HEK293 (cell line): ENCODE results near the gene DIDO1.

Source experiments
- GLIS1 ChIP-seq: fragments of 450-650 bp; formaldehyde crosslinking; IDR thresholded peaks from 2 replicates; pipeline ENCODE4 v1.5.1; 2016; ENCODE audit warnings: missing biosample characterization, missing genetic modification characterization
- KLF1 ChIP-seq: fragments of 450-650 bp; formaldehyde crosslinking; IDR thresholded peaks from 2 replicates; pipeline ENCODE4 v1.5.1; 2016; ENCODE audit warnings: missing biosample characterization, missing genetic modification characterization
- KLF10 ChIP-seq: fragments of 450-650 bp; IDR thresholded peaks from 2 replicates; pipeline ENCODE4 v1.5.1; 2018; ENCODE audit warnings: missing biosample characterization, mild to moderate bottlenecking, missing genetic modification characterization
- PRDM1 ChIP-seq: fragments of 450-650 bp; formaldehyde crosslinking; IDR thresholded peaks from 2 replicates; pipeline ENCODE4; 2016; ENCODE audit warnings: missing biosample characterization, missing genetic modification characterization
- PRDM2 ChIP-seq: fragments of 450-650 bp; formaldehyde crosslinking; IDR thresholded peaks from 2 replicates; pipeline ENCODE4 v1.5.1; 2016; ENCODE audit warnings: missing biosample characterization, missing genetic modification characterization, borderline replicate concordance
- PRDM4 ChIP-seq: fragments of 450-650 bp; formaldehyde crosslinking; IDR thresholded peaks from 2 replicates; pipeline ENCODE4 v1.5.1; 2017; ENCODE audit warnings: missing biosample characterization, missing genetic modification characterization
- ZBTB11 ChIP-seq: fragments of 450-650 bp; formaldehyde crosslinking; conservative IDR thresholded peaks from 2 replicates; pipeline ENCODE4 v1.5.1; 2016; ENCODE audit warnings: low read depth, missing biosample characterization, missing genetic modification characterization
- ZNF146 ChIP-seq: fragments of 450-650 bp; formaldehyde crosslinking; IDR thresholded peaks from 2 replicates; pipeline ENCODE4 v1.5.1; 2016; ENCODE audit warnings: missing biosample characterization, missing genetic modification characterization
- ZNF24 ChIP-seq: fragments of 450-650 bp; formaldehyde crosslinking; IDR thresholded peaks from 2 replicates; pipeline ENCODE4 v1.5.1; 2016; ENCODE audit warnings: missing biosample characterization, missing genetic modification characterization
- ZNF423 ChIP-seq: fragments of 450-650 bp; formaldehyde crosslinking; IDR thresholded peaks from 2 replicates; pipeline ENCODE4 v1.5.1; 2016; ENCODE audit warnings: missing biosample characterization, missing genetic modification characterization
- ZNF449 ChIP-seq: fragments of 450-650 bp; formaldehyde crosslinking; IDR thresholded peaks from 2 replicates; pipeline ENCODE4 v1.5.1; 2017; ENCODE audit warnings: missing biosample characterization, mild to moderate bottlenecking, missing genetic modification characterization, moderate library complexity
- ZNF473 ChIP-seq: fragments of 450-650 bp; formaldehyde crosslinking; IDR thresholded peaks from 2 replicates; pipeline ENCODE4 v1.5.1; 2017; ENCODE audit warnings: missing biosample characterization, missing genetic modification characterization
- ZNF514 ChIP-seq: fragments of 450-650 bp; formaldehyde crosslinking; IDR thresholded peaks from 2 replicates; pipeline ENCODE4 v1.5.1; 2016; ENCODE audit warnings: missing biosample characterization, missing genetic modification characterization
- ZNF544 ChIP-seq: fragments of 450-650 bp; formaldehyde crosslinking; IDR thresholded peaks from 2 replicates; pipeline ENCODE4 v1.5.0; 2017; ENCODE audit warnings: missing biosample characterization, missing genetic modification characterization
- ZNF596 ChIP-seq: fragments of 450-650 bp; IDR thresholded peaks from 2 replicates; pipeline ENCODE4 v1.5.0; 2018; ENCODE audit warnings: missing biosample characterization, mild to moderate bottlenecking, missing genetic modification characterization, moderate library complexity
- ZNF623 ChIP-seq: fragments of 450-650 bp; formaldehyde crosslinking; IDR thresholded peaks from 2 replicates; pipeline ENCODE4 v1.5.1; 2016; ENCODE audit warnings: missing biosample characterization, missing genetic modification characterization
- ZNF658 ChIP-seq: fragments of 450-650 bp; formaldehyde crosslinking; IDR thresholded peaks from 2 replicates; pipeline ENCODE4; 2016; ENCODE audit warnings: missing biosample characterization, missing genetic modification characterization
- ZNF660 ChIP-seq: fragments of 450-650 bp; IDR thresholded peaks from 2 replicates; pipeline ENCODE4 v1.5.1; 2018; ENCODE audit warnings: missing biosample characterization, mild to moderate bottlenecking, missing genetic modification characterization
- ZNF747 ChIP-seq: fragments of 450-650 bp; formaldehyde crosslinking; IDR thresholded peaks from 2 replicates; pipeline ENCODE4 v1.5.1; 2016; ENCODE audit warnings: missing biosample characterization, missing genetic modification characterization
- TF ChIP-seq, protein P1 (sequence below): fragments of 450-650 bp; formaldehyde crosslinking; IDR thresholded peaks from 2 replicates; pipeline ENCODE4 v1.5.1; 2016; ENCODE audit warnings: missing biosample characterization, missing genetic modification characterization
- TF ChIP-seq, protein P2 (sequence below): fragments of 450-650 bp; formaldehyde crosslinking; IDR thresholded peaks from 2 replicates; pipeline ENCODE4 v1.5.1; 2016; ENCODE audit warnings: missing biosample characterization, missing genetic modification characterization

The DIDO1 gene

DNA sequence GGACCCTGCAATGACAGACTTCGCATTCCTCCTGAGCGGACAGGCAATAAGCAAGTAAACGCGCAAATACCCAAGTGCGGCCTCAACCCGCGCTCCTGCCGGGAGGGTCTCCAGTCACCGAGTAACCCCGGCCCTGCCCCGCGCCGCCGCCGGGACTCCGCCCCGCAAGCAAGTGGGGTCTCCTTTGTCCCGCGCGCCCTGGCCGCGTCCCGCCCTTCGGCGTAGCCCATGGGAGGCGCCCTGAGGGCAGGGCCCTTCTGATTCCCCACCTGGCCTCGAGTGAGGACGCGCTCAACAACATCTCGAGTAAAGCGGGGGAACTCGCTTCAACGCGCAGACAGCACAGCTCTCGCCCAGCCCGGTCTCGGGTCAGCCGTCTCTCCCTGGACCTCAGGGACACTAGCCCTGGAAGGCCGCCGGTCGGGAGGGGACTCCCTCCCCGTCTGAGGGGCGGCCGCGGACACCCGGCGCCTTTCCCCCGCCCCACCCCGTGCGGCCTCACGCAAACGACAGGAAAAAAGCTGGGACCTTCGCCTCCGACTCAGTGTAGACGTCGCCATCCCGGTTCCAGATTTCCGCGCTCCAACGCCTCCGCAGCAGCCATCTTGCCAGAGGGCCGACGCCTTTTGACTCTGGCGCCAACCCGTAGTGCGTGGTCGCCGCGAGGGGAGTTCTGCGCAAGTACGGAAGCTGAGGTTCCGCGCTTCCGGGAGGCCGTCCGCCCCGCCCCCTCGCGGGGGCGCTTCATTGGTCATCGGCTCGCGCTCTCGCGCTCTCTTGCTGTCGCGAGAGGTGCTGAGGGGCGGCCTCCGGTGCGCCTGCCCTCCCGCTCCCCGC is 11.2 kb upstream of the DIDO1 start (continued):
- peak; percentile 38; the same call in 1 of the 2 replicates for TF ChIP-seq PRDM4 (tag by site-specific recombination)
- TF ChIP-seq GLIS1 (tag by site-specific recombination): 0 out of 2 replicates have a peak, but pooled peaks have one; percentile 13
- TF ChIP-seq ZNF473 (tag by site-specific recombination): no peak
- TF ChIP-seq ZNF146 (tag by site-specific recombination): 0 out of 2 replicates have a peak, but pooled peaks have one; percentile 4
- TF ChIP-seq ZNF449 (tag by site-specific recombination): no peak
- TF ChIP-seq ZNF658 (tag by site-specific recombination): no peak
- TF ChIP-seq, protein P1, sequence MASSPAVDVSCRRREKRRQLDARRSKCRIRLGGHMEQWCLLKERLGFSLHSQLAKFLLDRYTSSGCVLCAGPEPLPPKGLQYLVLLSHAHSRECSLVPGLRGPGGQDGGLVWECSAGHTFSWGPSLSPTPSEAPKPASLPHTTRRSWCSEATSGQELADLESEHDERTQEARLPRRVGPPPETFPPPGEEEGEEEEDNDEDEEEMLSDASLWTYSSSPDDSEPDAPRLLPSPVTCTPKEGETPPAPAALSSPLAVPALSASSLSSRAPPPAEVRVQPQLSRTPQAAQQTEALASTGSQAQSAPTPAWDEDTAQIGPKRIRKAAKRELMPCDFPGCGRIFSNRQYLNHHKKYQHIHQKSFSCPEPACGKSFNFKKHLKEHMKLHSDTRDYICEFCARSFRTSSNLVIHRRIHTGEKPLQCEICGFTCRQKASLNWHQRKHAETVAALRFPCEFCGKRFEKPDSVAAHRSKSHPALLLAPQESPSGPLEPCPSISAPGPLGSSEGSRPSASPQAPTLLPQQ (tag by site-specific recombination): peak; percentile 77
- TF ChIP-seq ZNF544 (tag by site-specific recombination): no peak
- TF ChIP-seq ZNF623 (tag by site-specific recombination): no peak; the same call in 1 of the 2 replicates
- 0 out of 2 replicates have a peak, but pooled peaks have one; percentile 79 for TF ChIP-seq PRDM2 (tag by site-specific recombination)
- TF ChIP-seq ZNF747 (tag by site-specific recombination): no peak
- TF ChIP-seq, protein P2, sequence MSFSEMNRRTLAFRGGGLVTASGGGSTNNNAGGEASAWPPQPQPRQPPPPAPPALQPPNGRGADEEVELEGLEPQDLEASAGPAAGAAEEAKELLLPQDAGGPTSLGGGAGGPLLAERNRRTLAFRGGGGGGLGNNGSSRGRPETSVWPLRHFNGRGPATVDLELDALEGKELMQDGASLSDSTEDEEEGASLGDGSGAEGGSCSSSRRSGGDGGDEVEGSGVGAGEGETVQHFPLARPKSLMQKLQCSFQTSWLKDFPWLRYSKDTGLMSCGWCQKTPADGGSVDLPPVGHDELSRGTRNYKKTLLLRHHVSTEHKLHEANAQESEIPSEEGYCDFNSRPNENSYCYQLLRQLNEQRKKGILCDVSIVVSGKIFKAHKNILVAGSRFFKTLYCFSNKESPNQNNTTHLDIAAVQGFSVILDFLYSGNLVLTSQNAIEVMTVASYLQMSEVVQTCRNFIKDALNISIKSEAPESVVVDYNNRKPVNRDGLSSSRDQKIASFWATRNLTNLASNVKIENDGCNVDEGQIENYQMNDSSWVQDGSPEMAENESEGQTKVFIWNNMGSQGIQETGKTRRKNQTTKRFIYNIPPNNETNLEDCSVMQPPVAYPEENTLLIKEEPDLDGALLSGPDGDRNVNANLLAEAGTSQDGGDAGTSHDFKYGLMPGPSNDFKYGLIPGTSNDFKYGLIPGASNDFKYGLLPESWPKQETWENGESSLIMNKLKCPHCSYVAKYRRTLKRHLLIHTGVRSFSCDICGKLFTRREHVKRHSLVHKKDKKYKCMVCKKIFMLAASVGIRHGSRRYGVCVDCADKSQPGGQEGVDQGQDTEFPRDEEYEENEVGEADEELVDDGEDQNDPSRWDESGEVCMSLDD (tag by site-specific recombination): peak; percentile 73
- no peak for TF ChIP-seq ZNF660 (tag by site-specific recombination)
- TF ChIP-seq ZNF423 (tag by site-specific recombination): 0 out of 2 replicates have a peak, but pooled peaks have one; percentile 26
- TF ChIP-seq ZNF514 (tag by site-specific recombination): no peak
- peak; percentile 84 for TF ChIP-seq KLF1 (tag by site-specific recombination)
- TF ChIP-seq ZNF24 (tag by site-specific recombination): peak; percentile 70; the same call in 1 of the 2 replicates
- peak; percentile 97 for TF ChIP-seq KLF10 (tag by site-specific recombination)
- TF ChIP-seq PRDM1 (tag by site-specific recombination): no peak
- peak; percentile 54 for TF ChIP-seq ZBTB11 (tag by site-specific recombination)
- no peak for TF ChIP-seq ZNF596 (tag by site-specific recombination)
